ENCODE results near the gene FGFRL1.

Gene FGFRL1

GRCh38 chr4:1033840-1034551, 22.6 kb downstream of the FGFRL1 start:
- no peak for TF ChIP-seq CTCF (IDR thresholded peaks at IDR 0.05; ENCODE audit: insufficient read depth, low read depth, low read length, missing control alignments)
- DNase-seq (ENCODE audit: low read depth): no peak
- H3K4me3 ChIP-seq (ENCODE audit: low read length): no peak overlapping the region

- no peak for TF ChIP-seq CTCF (IDR thresholded peaks at IDR 0.05; ENCODE audit: insufficient read depth, low read depth, low read length, missing control alignments)
- no peak for DNase-seq (ENCODE audit: low read depth)
- no peak overlapping the region for H3K4me3 ChIP-seq (ENCODE audit: low read length)
Observed at GRCh38 chr4:1035510-1035909, 24.1 kb downstream of the FGFRL1 start.

GRCh38 chr4:1036095-1036494, 24.7 kb downstream of the FGFRL1 start:
- H3K4me3 ChIP-seq (ENCODE audit: low read length): no peak overlapping the region
- TF ChIP-seq CTCF (IDR thresholded peaks at IDR 0.05; ENCODE audit: insufficient read depth, low read depth, low read length, missing control alignments): no peak
- no peak for DNase-seq (ENCODE audit: low read depth)

- no peak for DNase-seq (ENCODE audit: low read depth)
- H3K4me3 ChIP-seq (ENCODE audit: low read length): no peak overlapping the region
- TF ChIP-seq CTCF (IDR thresholded peaks at IDR 0.05; ENCODE audit: insufficient read depth, low read depth, low read length, missing control alignments): no peak
Observed at GRCh38 chr4:1036976-1037810, 25.8 kb downstream of the FGFRL1 start.

GRCh38 chr4:1038948-1039492, 27.6 kb downstream of the FGFRL1 start:
- no peak overlapping the region for H3K4me3 ChIP-seq (ENCODE audit: low read length)
- DNase-seq (ENCODE audit: low read depth): no peak
- no peak for TF ChIP-seq CTCF (IDR thresholded peaks at IDR 0.05; ENCODE audit: insufficient read depth, low read depth, low read length, missing control alignments)

- no peak overlapping the region for H3K4me3 ChIP-seq (ENCODE audit: low read length)
- DNase-seq (ENCODE audit: low read depth): peak; percentile 53
- TF ChIP-seq CTCF (IDR thresholded peaks at IDR 0.05; ENCODE audit: insufficient read depth, low read depth, low read length, missing control alignments): no peak
Observed at GRCh38 chr4:1039493-1040343, 28.3 kb downstream of the FGFRL1 start.

All from epithelial cell of esophagus (primary cell).